ENCODE data around the gene WDR91. TPM values are rescaled to one million over a fixed set of nuclear protein-coding genes. Genes with fewer than 3 reads are reported as not detected.

The WDR91 gene
- total RNA-seq, 1 donor from 2014 or later = 18.2 TPM

Other genes starting within 250 kb of the WDR91 start
- 1.6 and 2.6 TPM in 2 replicates for gene AGBL3, start 225.0 kb downstream of the WDR91 start, total RNA-seq
- 13.5 and 14.0 TPM in 2 replicates for gene TMEM140, start 63.5 kb downstream of the WDR91 start, total RNA-seq
- 40.3 and 44.1 TPM in 2 replicates for gene CYREN, start 40.8 kb downstream of the WDR91 start, total RNA-seq
- gene STRA8, start 22.3 kb upstream of the WDR91 start, total RNA-seq = not detected in 2 replicates

Data from T-helper 2 cell treated with Interferon-gamma antibody and Interleukin-4, amounts not matched to agents 100 ng/mL and 5 ng/mL, for 36 hours (primary cell).